ENCODE results near the gene NBPF3.
"Not testable (repeated sequence)": the region's sequence is repeated elsewhere in the genome, so short reads cannot be mapped to it uniquely, and the experiment has no call there.

GRCh38 chr1:21483881-21484280, 43.9 kb downstream of the NBPF3 start:
- TF ChIP-seq, protein P1, sequence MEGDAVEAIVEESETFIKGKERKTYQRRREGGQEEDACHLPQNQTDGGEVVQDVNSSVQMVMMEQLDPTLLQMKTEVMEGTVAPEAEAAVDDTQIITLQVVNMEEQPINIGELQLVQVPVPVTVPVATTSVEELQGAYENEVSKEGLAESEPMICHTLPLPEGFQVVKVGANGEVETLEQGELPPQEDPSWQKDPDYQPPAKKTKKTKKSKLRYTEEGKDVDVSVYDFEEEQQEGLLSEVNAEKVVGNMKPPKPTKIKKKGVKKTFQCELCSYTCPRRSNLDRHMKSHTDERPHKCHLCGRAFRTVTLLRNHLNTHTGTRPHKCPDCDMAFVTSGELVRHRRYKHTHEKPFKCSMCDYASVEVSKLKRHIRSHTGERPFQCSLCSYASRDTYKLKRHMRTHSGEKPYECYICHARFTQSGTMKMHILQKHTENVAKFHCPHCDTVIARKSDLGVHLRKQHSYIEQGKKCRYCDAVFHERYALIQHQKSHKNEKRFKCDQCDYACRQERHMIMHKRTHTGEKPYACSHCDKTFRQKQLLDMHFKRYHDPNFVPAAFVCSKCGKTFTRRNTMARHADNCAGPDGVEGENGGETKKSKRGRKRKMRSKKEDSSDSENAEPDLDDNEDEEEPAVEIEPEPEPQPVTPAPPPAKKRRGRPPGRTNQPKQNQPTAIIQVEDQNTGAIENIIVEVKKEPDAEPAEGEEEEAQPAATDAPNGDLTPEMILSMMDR (IDR thresholded peaks at IDR 0.05) = not testable (repeated sequence)
- TF ChIP-seq POLR2AphosphoS5 (IDR thresholded peaks at IDR 0.05); POLR2A (IDR thresholded peaks at IDR 0.05); EP300 (IDR thresholded peaks at IDR 0.05; ENCODE audit: low read depth): not testable (repeated sequence)
